Measurements from ENCODE around the gene GIT1. TPM values are rescaled to one million over a fixed set of nuclear protein-coding genes. Genes with fewer than 3 reads are reported as not detected.

The GIT1 gene
- total RNA-seq, 2 donors from 2014 or later: 26.7 to 48.1 TPM

- Histone ChIP-seq H3K36me3 (no peaks in the 10 kb centered on the region), H3K27ac (no peak overlapping the region), H3K4me3 (no peak overlapping the region), H3K27me3 (no peaks in the 10 kb centered on the region), H3K9me3 (no peaks in the 10 kb centered on the region), H3K4me1 (peaks cover 0 to 30% of the 10 kb centered on the region in 2 donors)
- DNase-seq (ENCODE audit: low spot score): no peak
- TF ChIP-seq, protein P1, sequence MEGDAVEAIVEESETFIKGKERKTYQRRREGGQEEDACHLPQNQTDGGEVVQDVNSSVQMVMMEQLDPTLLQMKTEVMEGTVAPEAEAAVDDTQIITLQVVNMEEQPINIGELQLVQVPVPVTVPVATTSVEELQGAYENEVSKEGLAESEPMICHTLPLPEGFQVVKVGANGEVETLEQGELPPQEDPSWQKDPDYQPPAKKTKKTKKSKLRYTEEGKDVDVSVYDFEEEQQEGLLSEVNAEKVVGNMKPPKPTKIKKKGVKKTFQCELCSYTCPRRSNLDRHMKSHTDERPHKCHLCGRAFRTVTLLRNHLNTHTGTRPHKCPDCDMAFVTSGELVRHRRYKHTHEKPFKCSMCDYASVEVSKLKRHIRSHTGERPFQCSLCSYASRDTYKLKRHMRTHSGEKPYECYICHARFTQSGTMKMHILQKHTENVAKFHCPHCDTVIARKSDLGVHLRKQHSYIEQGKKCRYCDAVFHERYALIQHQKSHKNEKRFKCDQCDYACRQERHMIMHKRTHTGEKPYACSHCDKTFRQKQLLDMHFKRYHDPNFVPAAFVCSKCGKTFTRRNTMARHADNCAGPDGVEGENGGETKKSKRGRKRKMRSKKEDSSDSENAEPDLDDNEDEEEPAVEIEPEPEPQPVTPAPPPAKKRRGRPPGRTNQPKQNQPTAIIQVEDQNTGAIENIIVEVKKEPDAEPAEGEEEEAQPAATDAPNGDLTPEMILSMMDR (IDR thresholded peaks at IDR 0.05): no peak
These were observed 8.1 kb upstream of the GIT1 start for GRCh38 chr17:29597361-29598172.

DNA sequence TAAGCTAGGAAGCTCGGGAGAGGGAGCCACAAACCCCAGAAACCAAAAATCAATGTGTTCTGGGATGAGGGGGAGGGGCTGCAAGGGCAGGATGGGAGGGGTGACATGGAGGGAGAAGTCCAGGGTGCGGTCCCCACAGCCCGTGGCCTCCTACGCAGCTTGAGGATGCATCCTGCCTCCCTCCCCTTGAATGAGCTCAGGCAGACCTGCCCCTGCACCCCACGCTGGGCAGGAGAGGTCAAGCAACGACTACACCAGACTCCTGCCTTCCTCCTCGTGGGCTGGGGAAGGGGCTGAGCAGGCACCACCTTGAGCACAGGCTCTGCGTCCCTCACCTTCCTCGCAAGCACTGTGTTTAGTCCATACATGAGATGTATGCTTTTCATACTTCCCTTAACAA, 7.4 kb upstream of the GIT1 start:
- H3K27me3 ChIP-seq: no peaks in the 10 kb centered on the region
- no peaks in the 10 kb centered on the region for H3K9me3 ChIP-seq
- peaks cover 0 to 38% of the 10 kb centered on the region in 2 donors for H3K4me1 ChIP-seq
- TF ChIP-seq, protein P1 (IDR thresholded peaks at IDR 0.05): no peak
- no peaks in the 10 kb centered on the region for H3K36me3 ChIP-seq
- DNase-seq (ENCODE audit: low spot score): no peak
- no peak overlapping the region for H3K27ac ChIP-seq
- no peak overlapping the region for H3K4me3 ChIP-seq

DNA sequence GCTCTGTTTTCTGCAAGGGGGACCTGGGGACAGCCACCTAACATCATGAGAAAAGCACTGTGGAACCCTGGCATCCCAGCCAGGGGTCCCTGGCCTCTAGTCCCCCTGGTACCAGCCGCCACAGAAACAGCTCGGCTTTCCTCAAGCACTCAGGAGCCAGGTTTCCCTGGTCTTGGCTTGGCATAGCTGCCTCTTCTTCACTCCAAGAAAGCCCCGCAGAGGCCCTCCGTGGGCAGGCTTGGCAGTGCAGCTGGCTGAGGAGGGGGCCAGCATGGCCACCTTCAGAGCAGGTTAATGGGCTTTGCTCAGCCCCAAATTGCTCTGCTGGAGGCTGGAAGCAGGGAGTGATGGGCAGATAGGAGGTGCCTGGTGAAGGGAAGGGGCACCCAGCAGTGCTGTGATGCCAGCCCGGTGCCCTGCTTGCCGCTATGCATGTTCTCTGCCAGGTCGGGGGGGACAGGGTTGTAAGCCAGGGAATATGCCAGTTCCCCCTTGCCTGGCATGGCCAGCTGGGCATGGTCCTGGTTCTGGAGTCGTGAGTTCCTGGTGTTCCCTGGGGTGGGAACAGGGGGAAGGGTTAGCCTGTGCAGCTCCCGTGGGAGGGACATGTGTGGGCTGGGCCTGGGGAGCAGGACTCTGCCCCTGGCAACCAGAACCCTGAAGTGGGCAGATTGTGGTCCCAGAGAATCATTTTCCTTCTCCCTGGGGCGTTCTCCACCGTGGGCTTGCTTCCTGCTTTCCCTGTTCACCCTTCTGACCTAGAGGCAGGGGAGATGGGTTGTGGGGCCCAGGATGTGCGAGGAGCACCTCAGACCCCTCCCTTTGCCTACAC, 6.7 kb upstream of the GIT1 start:
- H3K36me3 ChIP-seq: no peaks in the 10 kb centered on the region
- H3K9me3 ChIP-seq: no peaks in the 10 kb centered on the region
- H3K27me3 ChIP-seq: no peaks in the 10 kb centered on the region
- TF ChIP-seq, protein P1 (IDR thresholded peaks at IDR 0.05): no peak
- peaks cover 0 to 44% of the 10 kb centered on the region in 2 donors for H3K4me1 ChIP-seq
- no peak overlapping the region for H3K27ac ChIP-seq
- H3K4me3 ChIP-seq: no peak overlapping the region
- no peak for DNase-seq (ENCODE audit: low spot score)

- Histone ChIP-seq H3K9me3 (no peaks in the 10 kb centered on the region), H3K4me1 (peaks cover 0 to 52% of the 10 kb centered on the region in 2 donors), H3K27me3 (no peaks in the 10 kb centered on the region), H3K36me3 (no peaks in the 10 kb centered on the region), H3K4me3 (no peak overlapping the region), H3K27ac (no peak overlapping the region)
- no peak for DNase-seq (ENCODE audit: low spot score)
- TF ChIP-seq, protein P1 (IDR thresholded peaks at IDR 0.05): no peak
These were observed 5.9 kb upstream of the GIT1 start for GRCh38 chr17:29595107-29595942.

DNA sequence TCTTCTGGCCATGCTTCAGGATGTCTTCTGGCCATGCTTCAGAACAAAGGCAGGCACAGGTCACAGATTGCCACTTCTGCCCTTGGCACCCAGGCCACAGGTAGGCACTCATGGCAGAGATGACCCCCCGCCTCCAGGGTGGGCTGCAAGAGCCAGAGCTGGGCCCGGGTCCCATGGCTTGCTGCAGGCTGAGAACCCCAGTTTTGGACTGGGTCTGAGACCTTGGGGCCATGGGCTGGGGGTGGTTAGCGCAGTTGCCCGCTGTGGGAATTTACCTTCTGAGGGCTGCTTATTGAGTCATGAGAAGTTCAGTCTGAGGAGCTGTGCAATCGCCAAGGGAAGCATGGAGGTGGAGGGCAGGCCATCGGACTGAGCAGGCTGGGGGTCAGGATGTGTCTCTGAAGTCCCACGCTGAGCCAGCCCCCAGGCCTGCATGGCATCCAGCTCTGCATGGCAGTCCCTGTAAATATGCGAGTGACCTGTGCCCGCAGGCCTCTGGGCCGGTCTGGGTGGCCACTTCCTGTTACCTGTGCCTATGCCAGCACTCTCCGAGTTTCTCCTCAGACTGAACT, 5.2 kb upstream of the GIT1 start:
- H3K36me3 ChIP-seq: no peaks in the 10 kb centered on the region
- DNase-seq (ENCODE audit: low spot score): no peak
- TF ChIP-seq, protein P1 (IDR thresholded peaks at IDR 0.05): no peak
- H3K4me3 ChIP-seq: no peak overlapping the region
- peaks cover 0 to 60% of the 10 kb centered on the region in 2 donors for H3K4me1 ChIP-seq
- H3K27ac ChIP-seq: no peak overlapping the region
- no peaks in the 10 kb centered on the region for H3K9me3 ChIP-seq
- H3K27me3 ChIP-seq: no peaks in the 10 kb centered on the region
